Naive B cell (primary cell): ENCODE measurements around the gene BNC2. TPM values are rescaled to one million over a fixed set of nuclear protein-coding genes. Genes with fewer than 3 reads are reported as not detected.

Source experiments
- ATAC-seq, 2 donors: fragments of 150-1000 bp; cut with Tn5 transposase; 2 replicates each; pipeline ENCODE4 v1.10.0; 2021; ENCODE audit warnings: low read depth in 2 of 2, mild to moderate bottlenecking in 2 of 2, moderate library complexity in 2 of 2
- DNase-seq: peaks from one replicate; pipeline ENCODE4 v3.0.0; 2022
- H3K27ac Mint-ChIP-seq, 6 donors: one replicate each; pipeline ENCODE4 v1.8.0; 2020 to 2022; ENCODE audit warnings: mild to moderate bottlenecking in 6 of 6, mixed read lengths in 6 of 6, moderate library complexity in 5 of 6, inconsistent platforms in 2 of 6
- H3K27me3 Mint-ChIP-seq, 3 donors: one replicate each; pipeline ENCODE4 v1.8.0; 2021 to 2022; ENCODE audit warnings: mixed read lengths in 3 of 3, mild to moderate bottlenecking in 1 of 3
- H3K36me3 Mint-ChIP-seq, 2 donors: one replicate each; pipeline ENCODE4 v1.8.0; 2020 to 2022; ENCODE audit warnings: mixed read lengths in 2 of 2, inconsistent platforms in 1 of 2, mild to moderate bottlenecking in 1 of 2
- H3K4me1 Mint-ChIP-seq, 3 donors: one replicate each; pipeline ENCODE4 v1.8.0; 2020 to 2022; ENCODE audit warnings: mixed read lengths in 3 of 3, inconsistent platforms in 1 of 3, mild to moderate bottlenecking in 1 of 3, moderate library complexity in 1 of 3
- H3K4me3 Mint-ChIP-seq, 8 donors: one replicate each; pipeline ENCODE4 v1.8.0; 2020 to 2022; ENCODE audit warnings: mild to moderate bottlenecking in 8 of 8, mixed read lengths in 8 of 8, moderate library complexity in 8 of 8, inconsistent platforms in 2 of 8
- H3K9me3 Mint-ChIP-seq, 7 donors: one replicate each; pipeline ENCODE4 v1.8.0; 2020 to 2022; ENCODE audit warnings: mixed read lengths in 7 of 7, mild to moderate bottlenecking in 5 of 7, inconsistent platforms in 2 of 7, moderate library complexity in 1 of 7
- polyA plus RNA-seq, 6 donors: library from polyadenylated mRNA; unstranded; fragments of 300-500 nt; fragmentation: Illumina TruSeq; gene quantifications; one replicate each; pipeline ENCODE4 v1.2.3, GENCODE V29; 2021; ENCODE audit warnings: low read depth in 6 of 6

BNC2 gene
- polyA plus RNA-seq, 6 donors from 2014 or later = not detected

GRCh38 chr9:16361939-16362338, 508.5 kb downstream of the BNC2 start:
- Mint-ChIP-seq H3K9me3 (peaks cover 2 to 22% (median 10%) of the 10 kb centered on the region in 7 donors), H3K4me1 (no peaks in the 10 kb centered on the region), H3K27me3 (no peaks in the 10 kb centered on the region), H3K4me3 (no peak overlapping the region), H3K27ac (no peak overlapping the region), H3K36me3 (no peaks in the 10 kb centered on the region)
- DNase-seq (no peak), ATAC-seq (no peak)

DNA sequence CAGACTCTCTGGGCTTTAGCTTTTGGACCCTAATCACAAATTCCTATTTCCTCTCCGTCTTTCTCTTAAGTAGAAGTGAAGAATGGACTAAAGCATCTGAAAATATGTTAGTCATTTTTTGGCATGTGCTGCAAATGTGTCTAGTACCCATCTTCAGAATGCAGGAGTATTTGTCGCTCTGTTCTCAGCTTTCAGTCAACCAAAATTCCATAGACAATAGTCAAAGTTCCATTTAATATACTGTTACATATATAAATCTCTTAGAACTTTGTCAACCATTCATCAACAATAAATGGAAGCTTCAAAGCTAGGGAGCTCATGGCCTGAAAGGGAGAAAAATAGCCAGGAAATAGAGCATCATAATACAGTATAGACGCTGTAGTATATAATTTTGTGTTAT, 509.4 kb downstream of the BNC2 start:
- Mint-ChIP-seq H3K36me3 (no peaks in the 10 kb centered on the region), H3K27me3 (no peaks in the 10 kb centered on the region), H3K4me3 (no peak overlapping the region), H3K4me1 (no peaks in the 10 kb centered on the region), H3K27ac (no peak overlapping the region), H3K9me3 (peaks cover 2 to 19% (median 7%) of the 10 kb centered on the region in 7 donors)
- no peak for DNase-seq
- ATAC-seq = no peak

DNA sequence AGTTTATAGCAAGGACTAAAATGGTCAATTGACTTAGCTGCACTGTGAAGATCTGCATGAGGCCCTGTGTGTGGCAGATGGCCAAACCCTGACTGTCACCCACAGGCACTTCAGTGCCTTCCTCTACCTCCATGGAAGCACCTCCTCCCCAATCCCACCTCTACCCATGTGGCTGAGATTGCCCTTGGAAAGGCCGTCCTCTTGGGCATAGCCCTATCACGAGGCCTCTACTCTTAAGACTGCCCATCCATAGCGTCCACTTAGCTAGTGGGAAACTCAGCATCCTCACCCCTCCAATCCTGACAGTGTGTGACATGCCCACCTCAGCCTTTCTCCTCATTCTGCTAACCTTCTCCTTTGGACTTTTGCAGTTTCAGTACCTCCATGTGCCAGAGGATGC, 510.2 kb downstream of the BNC2 start:
- Mint-ChIP-seq H3K36me3 (no peaks in the 10 kb centered on the region), H3K4me1 (no peaks in the 10 kb centered on the region), H3K27ac (no peak overlapping the region), H3K4me3 (no peak overlapping the region), H3K27me3 (no peaks in the 10 kb centered on the region), H3K9me3 (peaks cover 3 to 10% (median 5%) of the 10 kb centered on the region in 7 donors)
- no peak for DNase-seq
- ATAC-seq = no peak
